Activated effector memory CD4-positive, alpha-beta T cell treated with anti-CD3 and anti-CD28 coated beads, Interleukin-2, amount 50 U/mL, for 16 hours (primary cell): Measurements from ENCODE around the gene PICALM.

Experiments used
- DNase-seq: peaks from one replicate; pipeline ENCODE4 v3.0.0-alpha.2; 2020

PICALM gene

DNA sequence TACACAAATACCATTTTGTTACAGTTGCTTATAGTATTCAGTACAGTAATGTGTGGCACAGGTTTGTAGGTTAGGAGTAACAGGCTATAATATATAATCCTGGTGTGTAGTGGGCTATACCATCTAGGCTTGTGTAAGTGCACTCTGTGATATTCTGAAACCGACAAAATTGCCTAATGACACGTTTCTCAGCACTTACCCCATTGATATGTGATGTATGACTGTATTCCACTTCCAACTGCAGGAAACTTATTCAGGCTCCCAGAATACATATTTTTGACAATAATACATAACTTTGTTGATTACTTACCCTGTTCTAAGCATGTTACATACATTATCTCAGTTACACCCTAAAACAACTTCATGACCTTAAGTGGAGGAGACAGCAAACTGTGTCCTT, 5.1 kb upstream of the PICALM start:
- no peak for DNase-seq

DNA sequence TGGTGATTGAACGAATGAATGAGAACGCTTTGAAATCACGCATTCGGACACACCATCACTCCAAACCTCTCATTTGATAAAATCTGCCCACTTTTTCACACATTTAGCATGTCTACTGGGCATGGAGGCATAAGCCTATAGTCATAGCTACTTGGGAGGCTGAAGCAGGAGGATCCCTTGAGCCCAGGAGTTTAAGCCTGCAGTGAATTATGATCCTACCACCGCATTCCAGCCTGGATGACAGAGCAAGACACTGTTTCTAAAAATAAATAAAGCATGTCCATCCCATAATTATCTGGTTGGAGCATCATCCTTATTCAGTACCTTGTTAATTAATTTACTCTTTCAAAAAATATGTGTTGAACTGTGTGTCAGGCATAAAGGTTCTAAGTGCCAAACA, 3.3 kb upstream of the PICALM start:
- no peak for DNase-seq

DNA sequence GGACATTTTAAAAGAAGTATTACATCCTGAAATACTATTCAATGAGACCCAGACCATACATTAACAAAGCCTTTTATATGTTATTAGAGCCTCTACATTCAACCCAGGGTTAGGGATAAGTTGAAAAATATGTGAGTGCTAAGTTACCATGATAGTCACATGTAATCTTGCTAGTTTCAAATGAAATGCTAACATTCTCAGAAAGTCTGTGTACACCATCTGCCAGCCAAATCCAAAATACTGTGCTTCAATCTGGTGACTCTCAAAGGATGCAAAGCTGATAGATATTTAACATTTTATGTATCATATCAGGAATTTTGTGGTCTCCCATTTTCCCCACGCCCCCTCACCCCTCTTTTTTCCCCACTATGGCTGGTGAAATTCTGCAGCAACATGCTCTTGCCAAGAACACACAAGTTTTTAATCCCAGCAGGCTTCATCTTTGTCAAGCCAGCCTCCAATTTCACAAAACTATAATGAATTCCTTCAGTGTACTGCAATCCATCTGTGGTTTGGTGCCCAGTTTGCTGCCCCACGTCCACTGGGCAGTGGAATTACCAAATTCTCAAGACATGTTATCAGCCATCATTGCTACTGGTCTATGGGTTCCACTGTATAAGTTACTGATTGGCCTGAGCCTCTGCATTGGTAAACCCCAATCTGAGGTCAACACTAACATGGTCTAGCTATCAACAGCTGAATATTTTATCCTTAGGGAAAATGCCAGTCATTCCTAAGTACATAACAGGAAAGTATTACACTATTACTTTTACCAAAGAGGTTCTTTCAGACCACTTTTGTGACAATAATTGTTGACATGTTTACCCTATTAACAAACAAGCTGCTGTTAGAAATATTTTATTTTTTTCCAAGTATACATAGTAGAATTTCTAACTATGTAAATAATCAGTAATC, 1.5 kb upstream of the PICALM start:
- DNase-seq, result no peak

DNA sequence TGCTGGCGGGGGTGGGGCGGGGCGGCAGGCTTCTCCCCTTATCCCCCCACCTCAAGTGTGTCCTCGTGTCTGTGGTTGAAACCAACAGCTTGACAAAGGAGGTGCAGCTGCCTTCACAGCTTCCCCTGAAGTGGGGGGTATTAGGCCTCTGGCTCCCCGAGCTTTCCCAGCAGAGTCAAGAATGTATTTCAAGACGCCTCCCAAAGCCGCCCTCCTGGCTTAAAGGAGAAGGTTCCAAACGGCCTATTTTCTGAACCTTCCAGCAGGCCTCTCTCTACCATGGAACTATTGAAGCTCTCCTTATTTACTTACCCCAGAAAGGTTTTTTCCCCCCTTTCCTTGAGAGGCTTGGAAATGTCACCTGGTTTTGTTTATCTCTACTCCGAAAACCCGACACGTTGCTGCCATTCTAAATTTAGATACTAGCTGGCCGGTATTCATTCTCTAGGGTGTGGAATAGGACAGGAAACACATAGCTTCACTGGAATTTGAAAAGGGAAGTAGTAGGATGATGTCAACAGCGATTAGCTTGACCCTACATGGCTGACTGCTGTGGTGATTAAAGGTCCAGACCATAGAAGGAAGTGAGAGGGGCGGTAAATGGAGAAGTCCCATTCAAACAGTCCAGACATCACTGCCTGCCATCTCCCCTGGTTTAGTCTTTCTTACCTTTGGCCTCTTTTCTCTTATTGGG, 671 bp upstream of the PICALM start:
- no peak for DNase-seq

DNA sequence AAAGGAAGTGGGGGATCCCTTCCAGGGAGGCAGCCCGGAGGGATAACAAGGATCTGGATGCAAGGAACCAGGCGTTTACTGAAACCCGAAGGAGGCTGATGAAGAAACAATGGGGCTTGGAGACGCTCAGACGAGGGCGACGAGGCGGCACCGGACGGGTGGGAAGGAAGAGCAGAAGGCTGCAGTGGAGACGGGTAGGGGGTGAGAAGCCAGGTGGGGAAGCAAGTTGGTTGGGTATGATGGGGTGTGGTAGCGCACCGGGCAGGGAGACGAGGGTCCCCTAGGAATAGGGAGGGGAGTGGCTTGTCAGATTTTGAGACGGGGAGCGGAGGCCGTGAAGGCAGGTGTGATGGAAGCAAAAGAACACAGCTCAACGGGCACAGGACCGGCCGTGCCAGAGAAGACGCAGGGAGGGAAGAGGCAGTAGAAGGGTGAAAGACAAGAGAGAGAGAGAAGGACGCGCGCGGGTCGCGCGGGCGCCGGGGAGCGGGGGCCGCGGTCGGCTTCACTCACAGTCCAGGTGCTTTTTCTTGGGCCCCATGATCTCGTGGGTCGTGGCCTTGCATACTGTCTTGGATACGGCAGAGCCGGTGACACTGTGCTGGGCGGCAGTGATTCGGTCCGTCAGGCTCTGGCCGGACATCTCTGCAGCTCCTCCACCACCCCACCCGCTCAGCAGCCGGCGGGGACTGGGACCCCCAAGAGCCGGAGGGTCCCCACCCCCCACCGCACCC, 579 bp downstream of the PICALM start:
- DNase-seq, result peak; percentile 79

DNA sequence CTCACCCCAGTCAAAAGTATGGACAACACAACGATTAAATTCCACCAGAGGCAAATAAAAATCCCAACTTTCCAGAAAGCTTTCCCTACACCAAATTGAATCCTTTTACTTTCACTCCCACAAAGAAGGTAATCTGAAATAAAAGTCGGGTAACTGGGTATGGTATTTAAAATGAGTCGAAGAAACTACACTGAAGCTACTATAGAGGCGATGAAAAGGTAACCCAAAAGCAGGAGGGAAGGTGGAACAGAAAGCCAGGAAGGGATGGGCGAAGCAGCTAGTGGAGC, 1.1 kb downstream of the PICALM start:
- no peak for DNase-seq

DNA sequence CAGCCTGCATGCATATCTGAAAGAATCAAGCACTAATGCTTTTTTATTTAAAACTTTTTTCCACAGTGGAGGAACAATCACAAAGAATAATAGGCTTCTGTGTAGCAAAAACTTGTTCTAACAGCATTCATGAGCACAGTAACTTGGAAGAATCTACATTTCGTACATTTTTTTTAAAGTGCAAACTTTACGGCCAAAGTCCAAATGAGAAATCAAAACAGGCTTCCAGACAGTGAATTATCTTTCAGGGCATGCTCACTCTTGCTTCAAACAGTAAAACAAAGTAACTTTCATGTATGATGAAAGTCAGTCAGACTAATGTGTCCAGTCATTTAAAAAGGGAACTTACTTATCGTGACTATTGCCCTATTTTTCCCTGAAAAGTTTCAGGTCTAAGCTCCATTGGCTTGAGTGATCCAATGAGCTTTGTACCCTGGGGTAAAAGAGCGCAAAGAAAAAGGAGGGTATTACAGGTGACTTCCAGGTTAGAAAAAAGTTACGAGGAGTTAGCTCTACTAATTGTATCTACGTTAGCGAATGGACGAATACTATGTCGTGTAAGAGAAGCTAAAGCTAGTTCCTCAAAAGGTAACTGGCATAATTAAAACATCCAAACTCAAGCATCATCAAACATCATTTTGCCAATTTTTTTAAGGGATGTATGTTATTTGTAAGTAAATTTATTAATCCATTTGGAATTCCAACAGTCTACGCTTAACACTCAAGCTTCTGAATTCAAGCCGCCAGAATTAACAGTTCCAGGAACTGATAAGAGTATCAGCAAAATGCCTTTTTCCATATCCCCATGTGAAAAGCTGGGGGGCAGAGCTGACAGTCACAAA, 1.7 kb downstream of the PICALM start:
- no peak for DNase-seq

DNA sequence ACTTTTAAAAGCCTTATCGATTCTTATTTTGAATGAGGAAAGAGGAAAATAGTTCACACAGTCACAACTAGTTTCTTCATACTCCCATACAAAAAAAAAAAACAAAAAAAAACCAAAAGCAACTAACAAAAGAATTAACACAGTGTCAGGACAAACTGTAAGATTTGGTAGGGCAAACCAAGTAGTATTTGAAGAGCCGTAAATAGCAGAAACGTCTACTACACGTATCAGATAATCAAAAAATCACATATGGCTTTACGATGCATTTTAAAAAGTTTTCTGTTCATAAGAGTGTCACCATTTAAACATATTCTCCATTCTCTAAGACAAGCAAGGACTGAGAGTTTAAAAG, 2.3 kb downstream of the PICALM start:
- DNase-seq, result no peak

DNA sequence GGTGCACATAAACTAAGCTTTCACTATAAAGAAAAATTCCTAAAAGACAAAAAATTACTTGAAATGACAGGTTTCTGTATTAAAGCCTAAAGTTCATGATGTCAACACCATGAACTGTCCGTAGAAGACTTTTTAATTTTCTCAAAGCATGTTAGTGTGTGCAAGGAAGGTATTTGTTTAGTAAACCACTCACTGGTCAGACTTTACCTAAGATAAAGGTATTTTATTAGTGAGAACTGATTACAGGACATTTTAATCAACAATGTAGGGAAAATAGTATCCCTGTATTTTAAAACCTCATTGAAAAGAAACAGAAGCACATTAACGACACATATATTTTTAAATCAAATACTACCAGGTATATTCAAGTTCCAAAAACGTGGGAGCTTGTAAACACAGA, 2.9 kb downstream of the PICALM start:
- DNase-seq, result no peak

DNA sequence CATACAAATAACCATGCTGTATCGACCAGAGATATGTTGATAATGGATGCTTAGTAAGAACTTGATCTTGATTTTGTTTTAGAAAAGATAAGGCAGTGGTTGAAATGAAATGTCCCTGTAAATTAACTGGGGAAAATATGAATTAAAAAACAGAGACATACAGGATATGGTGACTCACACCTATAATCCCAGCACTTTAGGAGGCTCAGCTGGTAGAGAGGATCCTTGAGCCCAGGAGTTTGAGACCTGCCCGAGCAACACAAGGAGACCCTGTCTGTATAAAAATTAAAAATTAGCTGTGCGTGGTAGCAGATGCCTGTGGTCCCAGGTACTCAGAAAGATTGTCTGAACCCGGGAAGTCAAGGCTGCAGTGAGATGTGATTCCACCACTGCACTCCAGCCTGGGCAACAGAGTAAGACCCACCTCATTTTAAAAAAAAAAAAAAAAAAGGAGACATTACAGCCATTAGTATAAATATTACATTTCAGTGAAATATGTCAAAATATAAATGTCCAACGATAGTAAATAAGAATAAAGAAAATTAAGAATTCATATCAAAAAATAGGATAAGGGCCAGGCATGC, 4.6 kb downstream of the PICALM start:
- no peak for DNase-seq

DNA sequence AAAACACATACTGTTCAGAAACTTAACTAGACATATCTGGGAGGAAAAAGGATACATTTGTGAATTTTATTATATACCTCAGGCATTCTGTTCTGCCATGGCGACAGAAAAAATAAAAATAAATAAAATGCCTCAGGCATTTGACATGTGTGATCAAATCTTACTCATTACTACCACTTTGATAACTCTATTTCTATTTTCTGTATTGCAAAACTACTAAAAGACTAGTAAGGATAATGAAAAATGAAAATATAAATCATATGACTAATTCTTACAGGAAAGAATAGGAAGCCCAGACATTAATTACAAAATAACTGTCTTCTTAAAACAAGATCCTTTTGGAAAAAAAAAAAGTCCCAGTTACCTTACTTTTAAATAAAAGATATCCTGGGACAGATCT, 5.3 kb downstream of the PICALM start:
- no peak for DNase-seq

DNA sequence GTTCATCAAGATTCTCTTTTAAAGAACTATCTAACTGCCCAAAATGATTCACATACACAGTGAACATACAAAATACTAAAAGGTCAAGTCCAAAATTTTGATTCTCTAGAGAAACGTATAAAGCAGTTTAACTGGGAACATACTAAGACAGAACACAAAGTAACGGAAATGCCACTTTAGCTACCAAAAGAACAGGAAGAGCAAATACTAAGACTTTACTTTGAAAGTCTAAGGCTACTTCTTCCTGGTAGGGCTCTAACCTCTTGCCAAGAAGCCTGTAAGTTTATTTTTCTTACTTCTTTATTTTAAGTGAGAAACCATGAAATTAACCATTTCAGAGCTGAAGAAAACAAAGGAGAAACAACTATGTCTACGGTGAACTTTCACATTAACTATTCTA, 6.2 kb downstream of the PICALM start:
- no peak for DNase-seq

DNA sequence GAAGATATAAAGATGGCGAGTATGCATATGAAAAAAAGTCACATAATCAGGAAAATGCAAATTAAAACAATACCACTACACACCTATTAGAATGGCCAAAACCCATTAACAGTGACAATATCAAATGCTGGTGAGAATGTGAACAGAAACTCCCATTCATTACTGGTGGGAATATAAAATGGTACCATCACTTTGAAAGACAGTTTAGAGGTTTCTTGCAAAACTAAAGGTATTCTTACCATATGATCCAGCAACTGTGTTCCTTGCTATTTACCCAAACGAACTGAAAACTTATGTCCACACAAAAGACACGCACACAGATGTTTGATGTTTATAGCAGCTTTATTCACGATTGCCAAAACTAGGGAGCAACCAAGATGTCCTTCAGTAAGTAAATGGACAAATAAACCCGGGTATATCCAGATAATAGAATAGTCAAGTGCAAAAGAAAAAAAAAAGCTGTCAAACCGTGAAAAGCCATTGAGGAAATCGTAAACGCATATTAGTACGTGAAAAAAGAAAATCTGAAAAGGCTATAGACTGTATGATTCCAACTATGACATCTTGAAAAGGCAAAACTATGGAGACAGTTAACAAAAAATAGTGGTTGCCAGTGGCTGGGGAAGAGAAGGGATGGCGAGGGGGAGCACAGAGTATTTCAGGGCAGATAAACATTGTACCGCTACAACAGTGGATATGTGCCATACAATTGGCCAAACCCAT, 7.2 kb downstream of the PICALM start:
- no peak for DNase-seq

DNA sequence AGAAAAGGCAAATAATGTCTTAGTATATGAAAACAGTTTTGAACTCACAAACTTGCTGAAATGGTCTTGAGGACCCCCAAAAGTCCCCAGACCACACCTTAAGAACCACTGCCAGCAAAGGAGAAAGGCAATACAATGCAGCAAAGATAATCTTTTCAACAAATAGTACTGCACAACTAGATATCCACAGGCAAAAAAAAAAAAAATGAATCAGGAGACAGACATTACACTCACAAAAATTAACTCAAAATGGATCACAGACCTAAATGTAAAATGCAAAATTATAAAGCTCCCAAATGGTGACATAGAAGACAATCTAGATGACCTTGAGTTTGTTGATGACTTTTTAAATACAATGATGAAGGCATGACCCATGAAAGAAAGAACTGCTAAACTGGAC, 8.3 kb downstream of the PICALM start:
- no peak for DNase-seq

DNA sequence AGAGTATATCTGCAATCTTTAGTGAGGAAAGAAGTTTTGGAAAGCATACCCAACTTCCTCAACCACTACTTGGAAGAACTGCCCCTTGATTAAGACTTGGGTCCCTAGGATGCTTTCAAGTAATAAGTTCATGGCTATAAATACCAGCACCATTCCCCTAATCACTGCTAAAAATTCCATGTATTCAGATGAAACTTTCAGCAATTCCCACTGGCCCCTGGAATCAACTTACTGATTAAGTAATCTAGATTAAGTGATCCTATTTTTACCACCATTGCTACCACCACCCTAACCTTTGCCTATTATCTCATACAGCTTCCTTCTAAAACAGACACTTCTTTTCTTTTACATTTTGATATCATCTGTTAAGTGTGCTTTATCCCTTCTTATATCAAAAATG, 10.5 kb downstream of the PICALM start:
- no peak for DNase-seq

DNA sequence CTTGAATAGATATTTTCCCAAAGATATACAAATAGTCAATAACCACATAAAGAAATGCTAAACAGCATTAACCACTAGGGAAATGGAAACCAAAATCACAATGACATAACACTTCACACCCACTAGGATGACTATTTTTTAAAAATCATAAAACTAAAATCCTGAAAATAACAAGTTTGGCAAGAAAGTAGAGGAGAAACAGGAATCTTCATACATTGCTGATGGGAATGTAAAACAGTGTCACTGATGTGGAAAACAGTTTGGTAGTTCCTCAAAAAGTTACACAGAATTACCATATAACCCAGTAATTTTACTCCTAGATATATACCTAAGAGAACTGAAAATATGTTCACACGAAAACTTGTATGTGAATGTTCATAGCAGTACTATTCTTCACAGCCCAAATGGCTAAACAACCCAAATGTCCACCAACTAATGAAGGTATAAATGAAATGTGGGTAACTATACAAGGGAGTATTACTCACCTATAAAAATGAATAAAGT, 12.5 kb downstream of the PICALM start:
- DNase-seq, result no peak

DNA sequence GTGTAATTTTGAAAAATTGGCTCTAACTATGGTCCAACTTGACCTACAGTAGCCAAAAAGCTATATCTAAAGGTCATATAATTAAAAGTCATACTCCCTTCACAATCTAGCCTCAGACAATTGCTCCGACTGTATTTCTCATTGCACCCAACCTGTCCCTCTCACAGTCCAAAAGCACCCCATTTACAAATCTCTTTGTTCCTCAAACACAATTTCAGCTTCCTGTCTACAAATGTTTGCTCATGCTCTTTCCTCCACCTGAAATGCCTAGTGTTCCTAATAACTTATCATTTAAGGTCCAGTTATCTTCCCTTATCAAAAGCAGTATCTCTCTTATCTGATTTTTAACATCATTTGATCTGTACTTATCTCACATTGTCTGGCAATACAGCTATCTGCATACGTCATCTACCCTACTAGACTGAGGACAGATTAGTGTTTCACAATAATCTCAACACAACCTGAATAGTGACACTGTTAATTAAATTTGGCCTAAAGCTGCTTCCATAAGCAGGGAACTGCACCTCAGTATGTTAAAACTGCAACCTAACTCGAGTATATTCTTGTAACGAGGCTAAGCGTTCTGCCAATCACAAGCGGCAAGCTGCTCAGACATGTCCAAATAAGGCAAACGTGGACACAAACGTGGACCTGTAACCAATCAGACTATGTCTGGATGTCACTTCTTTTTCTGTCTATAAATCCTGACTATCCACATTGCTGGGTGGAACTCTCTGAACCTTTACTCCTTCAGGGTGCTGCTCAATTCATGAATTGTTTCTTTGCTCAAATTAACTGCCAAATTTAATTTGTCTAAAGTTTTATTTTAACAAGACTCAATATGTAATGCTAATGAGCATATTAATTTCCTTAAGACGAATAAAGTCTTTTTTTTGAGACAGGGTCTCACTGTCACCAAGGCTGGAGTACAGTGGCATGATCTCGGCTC, 15.9 kb downstream of the PICALM start:
- DNase-seq, result no peak

DNA sequence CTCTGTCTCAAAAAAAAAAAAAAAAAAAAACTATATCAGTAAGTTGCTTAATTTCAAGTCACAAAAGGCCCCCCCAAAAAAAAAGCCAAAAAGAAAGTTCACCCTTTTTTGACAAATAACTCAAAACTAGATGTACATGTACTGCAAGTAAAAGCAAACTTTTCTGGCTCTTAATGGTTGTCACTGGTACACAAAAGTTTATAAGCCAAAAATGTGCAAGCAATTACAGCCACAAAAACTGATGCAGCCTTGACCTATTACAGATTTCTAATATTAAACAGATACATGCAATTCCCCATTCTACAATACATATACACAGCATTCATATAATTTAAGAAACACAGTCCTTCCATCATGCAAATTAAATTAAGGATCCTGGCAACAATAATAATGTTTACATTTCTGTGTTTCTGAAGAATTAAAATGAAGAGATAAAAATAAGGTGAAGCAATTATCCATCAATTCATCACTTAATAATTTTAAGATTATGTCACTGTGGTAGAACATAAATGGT, 18.6 kb downstream of the PICALM start:
- DNase-seq, result no peak

DNA sequence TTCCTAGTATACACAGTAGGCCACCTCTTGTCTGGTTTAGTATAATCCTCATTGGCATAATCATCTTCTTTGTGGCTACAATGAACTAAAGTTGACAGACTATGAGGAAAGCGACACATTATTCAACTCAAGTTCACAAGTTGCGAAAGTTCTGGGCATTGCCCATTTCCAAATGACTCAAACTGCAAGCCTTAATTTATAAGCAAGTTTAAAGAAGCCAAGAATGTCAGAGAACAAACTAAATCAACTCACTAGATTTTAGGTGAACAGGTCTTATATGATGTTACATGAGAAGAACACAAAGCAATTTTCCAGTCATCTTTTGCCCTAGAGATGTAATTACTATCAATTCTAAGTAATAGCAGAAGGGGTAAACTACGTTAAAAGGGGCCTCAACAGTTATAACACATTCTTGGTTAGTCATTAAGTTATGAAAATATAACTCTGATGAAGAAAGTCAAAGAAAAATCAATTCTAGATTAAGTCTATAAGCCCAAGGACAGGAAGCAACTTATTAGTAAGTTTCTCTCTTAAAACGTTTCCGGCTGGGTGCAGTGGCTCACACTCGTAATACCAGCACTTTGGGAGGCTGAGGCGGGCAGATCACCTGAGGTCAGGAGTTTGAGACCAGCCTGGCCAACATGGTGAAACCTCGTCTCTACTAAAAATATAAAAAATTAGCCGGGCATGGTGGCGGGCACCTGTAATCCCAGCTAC, 21.5 kb downstream of the PICALM start:
- DNase-seq, result peak; percentile 81

DNA sequence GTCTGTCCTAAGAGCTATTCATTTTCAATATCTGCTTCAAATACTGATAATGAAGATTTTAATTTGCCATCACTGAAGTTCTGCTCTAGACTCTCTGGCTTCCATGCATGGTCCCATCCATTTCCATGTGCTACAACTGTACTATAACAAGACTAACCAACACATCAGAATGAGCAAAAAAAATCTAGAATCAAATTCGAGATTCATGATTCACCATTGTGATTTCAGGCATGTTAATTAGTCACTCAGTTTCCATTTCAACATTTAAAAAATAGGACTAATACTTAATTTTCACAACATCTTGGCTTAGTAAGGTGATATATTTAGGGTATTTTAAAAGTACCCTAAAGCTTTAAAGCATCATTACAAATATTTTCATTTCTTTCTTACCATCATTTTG, 22.8 kb downstream of the PICALM start:
- no peak for DNase-seq
